GM10248 (cell line): ENCODE results near the gene MSI2.

Source experiments
- CTCF ChIA-PET: fragments of 300-600 bp; sonication (Branson Sonifier 250); formaldehyde crosslinking; extraction: SDS; loops from one replicate; lab custom pipeline; 2021; ENCODE audit warnings: antibody characterized with exemption; lab: Yijun Ruan, JAX
- POLR2A ChIA-PET: fragments of 350-650 bp; sonication (Branson Sonifier 250); formaldehyde crosslinking; extraction: SDS; loops from one replicate; lab custom pipeline; 2020; ENCODE audit warnings: antibody characterized with exemption; lab: Yijun Ruan, JAX
- DNase-seq: peaks from one replicate; pipeline ENCODE4 v3.0.0; 2012; ENCODE audit errors: extremely low spot score
- CTCF ChIP-seq: IDR thresholded peaks from 2 replicates; pipeline ENCODE4 v1.5.1; 2012; ENCODE audit warnings: mild to moderate bottlenecking, low read depth; ENCODE audit errors: extremely low read depth, missing control alignments, control extremely low read depth

Gene MSI2

DNA sequence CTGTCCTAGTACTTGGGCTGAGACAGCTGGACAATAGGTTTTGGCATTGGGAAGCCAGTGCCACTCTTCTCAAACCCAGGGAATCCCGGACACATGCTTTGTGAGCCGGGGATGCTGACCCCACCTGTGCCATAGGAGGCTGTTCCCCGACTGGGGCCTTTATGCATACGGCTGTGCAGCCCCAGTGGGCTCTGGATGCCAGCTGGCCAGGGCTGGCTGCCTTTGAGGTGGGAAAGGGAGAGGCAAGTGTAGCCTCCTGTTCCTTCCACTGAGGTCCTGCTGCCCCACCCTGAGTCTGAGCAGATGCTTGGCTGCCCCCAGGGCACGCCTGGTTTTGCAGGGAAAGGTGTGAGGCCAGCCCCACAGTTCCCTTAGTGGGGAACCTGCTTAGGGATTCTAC is 383.1 kb downstream of the MSI2 start:
- no peak for DNase-seq
- ChIA-PET CTCF (interaction anchor here (4.1 to 4.6 kb wide), 2 partner anchors 32 to 33 kb away, joined by 11 to 32 read pairs; no protein-coding TSS in a partner anchor), POLR2A (no interaction called here)
- no peak for TF ChIP-seq CTCF

GRCh38 chr17:57640079-57640478 is 383.8 kb downstream of the MSI2 start:
- no peak for DNase-seq
- ChIA-PET POLR2A (no interaction called here), CTCF (interaction anchor here (1.8 to 4.6 kb wide), 3 partner anchors 8 to 397 kb away, joined by 4 to 32 read pairs (median 11); no protein-coding TSS in a partner anchor)
- no peak for TF ChIP-seq CTCF

DNA sequence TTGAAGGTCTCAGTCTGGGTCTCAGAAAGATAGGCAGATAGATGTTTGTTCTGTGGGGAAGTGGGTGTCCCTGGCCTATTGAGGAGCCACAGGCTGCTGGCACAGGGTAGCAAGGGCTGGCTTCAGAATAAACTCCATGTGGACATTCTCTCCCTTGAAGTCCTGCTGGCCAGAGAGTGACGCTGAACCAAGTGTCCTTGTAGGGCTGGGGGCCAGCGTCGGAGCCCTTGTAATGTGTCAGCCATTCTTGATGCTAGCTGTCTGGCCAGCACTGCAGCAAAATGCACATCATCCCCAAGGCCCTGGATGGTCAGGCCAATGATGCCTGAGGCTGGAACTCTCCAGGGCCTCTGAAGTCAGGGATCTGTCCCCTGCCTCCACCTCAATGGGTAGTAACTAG is 385.4 kb downstream of the MSI2 start:
- DNase-seq = no peak
- ChIA-PET CTCF (interaction anchor here (1.0 to 4.6 kb wide), 7 partner anchors 10 to 398 kb away, joined by 3 to 32 read pairs (median 4); no protein-coding TSS in a partner anchor), POLR2A (no interaction called here)
- no peak for TF ChIP-seq CTCF

GRCh38 chr17:57643062-57643461 is 386.7 kb downstream of the MSI2 start:
- no peak for TF ChIP-seq CTCF
- CTCF ChIA-PET = interaction anchor here (0.8 to 4.6 kb wide), 6 partner anchors 12 to 514 kb away, joined by 3 to 32 read pairs (median 4); no protein-coding TSS in a partner anchor
- POLR2A ChIA-PET = no interaction called here
- no peak for DNase-seq

- POLR2A ChIA-PET = no interaction called here
- CTCF ChIA-PET = no interaction called here
- DNase-seq = no peak
- no peak for TF ChIP-seq CTCF
Observed at GRCh38 chr17:57644326-57644725, 388.0 kb downstream of the MSI2 start.

DNA sequence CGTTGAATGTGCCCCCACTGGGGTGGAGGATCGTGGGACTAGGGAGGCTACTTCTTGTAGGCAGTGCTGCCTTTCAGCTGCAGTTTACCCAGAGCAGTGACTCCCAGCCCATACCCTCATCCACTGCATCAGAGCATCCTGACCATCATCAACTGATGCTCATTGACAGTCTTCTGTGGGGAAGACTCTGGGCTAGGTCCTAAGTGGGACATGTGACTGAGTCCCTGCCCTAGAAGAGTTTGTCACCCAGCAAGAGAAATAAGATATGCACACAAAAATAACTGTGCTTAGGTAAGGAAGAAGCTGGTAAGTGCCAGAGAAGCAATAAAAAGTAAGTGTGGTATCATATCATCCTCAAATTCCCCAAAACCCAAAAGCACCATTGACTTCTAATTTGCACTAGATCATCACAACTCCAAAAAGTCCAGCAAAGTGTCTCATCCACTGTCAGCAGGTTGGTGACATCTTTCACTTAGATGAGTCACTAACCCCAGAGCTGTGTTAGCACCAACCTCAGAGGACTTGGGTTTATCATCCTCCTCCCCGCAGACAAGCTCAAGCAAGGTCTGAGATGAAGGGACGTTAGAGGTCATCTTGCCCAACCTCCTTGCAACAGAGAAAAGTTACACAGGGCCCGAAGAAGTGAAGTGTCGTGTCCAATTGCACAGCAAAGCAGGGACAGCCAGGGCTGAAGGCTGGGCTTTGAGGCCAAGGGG is 389.8 kb downstream of the MSI2 start:
- TF ChIP-seq CTCF = no peak
- POLR2A ChIA-PET = no interaction called here

More for the DNA sequence above, 389.8 kb downstream of the MSI2 start:
- DNase-seq = no peak
- CTCF ChIA-PET = interaction anchor here (2.3 kb wide), 1 partner anchor 26 kb away, joined by 11 read pairs; no protein-coding TSS in a partner anchor
